DND-41 (cell line): ENCODE data around the gene STPG2.

Experiments
- EZH2 ChIP-seq: IDR thresholded peaks from 3 replicates; pipeline ENCODE4 v1.6.1; 2012; ENCODE audit warnings: borderline replicate concordance, low read depth, mild to moderate bottlenecking, moderate library complexity, low read length, inconsistent platforms; ENCODE audit not compliant: severe bottlenecking
- TF ChIP-seq, protein P1 (sequence below): IDR thresholded peaks from 2 replicates; pipeline ENCODE4 v1.5.1; 2012; ENCODE audit warnings: borderline replicate concordance, low read length, moderate library complexity, mild to moderate bottlenecking; ENCODE audit not compliant: poor library complexity, severe bottlenecking; ENCODE audit errors: extremely low read depth

DNA sequence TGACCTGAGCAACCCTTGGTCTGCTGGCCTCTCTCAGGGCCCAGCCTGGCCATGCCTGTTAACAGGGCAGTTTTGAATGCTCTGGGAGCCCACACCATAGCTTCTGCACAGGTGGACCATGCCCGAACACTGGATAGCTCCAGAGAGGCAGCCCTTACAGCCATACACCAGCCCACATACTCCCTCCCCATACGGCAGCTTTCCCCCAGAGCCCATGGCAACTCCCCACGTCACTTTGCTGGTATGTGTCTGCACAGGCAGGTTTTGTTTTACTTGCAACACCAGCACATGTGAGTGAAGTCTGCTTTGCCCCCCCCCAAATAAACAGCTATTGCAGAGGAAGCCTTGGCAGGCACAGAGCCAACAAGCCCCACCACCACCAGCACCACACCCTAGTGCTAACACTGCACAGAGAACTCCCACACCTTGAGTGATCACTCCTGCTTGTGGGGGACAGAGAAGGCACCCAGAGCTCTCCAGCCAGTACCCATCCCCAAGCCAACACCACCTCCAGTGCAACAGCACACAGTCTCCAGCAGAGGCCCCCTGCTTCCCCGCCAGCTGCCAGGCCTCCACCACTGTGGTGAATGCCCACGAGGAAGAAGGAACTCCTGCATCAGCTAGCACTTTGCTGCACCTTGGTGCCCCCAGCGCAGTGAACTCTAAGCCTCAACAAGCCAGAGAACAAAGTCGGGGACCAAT is 87.3 kb downstream of the STPG2 start:
- TF ChIP-seq, protein P1, sequence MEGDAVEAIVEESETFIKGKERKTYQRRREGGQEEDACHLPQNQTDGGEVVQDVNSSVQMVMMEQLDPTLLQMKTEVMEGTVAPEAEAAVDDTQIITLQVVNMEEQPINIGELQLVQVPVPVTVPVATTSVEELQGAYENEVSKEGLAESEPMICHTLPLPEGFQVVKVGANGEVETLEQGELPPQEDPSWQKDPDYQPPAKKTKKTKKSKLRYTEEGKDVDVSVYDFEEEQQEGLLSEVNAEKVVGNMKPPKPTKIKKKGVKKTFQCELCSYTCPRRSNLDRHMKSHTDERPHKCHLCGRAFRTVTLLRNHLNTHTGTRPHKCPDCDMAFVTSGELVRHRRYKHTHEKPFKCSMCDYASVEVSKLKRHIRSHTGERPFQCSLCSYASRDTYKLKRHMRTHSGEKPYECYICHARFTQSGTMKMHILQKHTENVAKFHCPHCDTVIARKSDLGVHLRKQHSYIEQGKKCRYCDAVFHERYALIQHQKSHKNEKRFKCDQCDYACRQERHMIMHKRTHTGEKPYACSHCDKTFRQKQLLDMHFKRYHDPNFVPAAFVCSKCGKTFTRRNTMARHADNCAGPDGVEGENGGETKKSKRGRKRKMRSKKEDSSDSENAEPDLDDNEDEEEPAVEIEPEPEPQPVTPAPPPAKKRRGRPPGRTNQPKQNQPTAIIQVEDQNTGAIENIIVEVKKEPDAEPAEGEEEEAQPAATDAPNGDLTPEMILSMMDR, result peak; percentile 21
- TF ChIP-seq EZH2, result no peak
